ENCODE measurements around the gene PRRT1B. TPM values are rescaled to one million over a fixed set of nuclear protein-coding genes. Genes with fewer than 3 reads are reported as not detected.

The PRRT1B gene
- total and polyA plus RNA-seq, 2 of the 4 experiments (the other 2 are of a cell fraction): not detected

GRCh38 chr9:131585375-131585774, 40.1 kb downstream of the PRRT1B start:
- WGBS, 2 experiments (ENCODE audit: extremely low coverage in 2 of 2, insufficient read length in 1 of 2): 89% methylated on average over 3 of the region's 8 CpGs; no CpG with 5 or more reads in 1 of the 2 experiments
- H4K5ac ChIP-seq (ENCODE audit: low read depth, low read length): no peak overlapping the region
- ChIA-PET POLR2A (ENCODE audit: unreplicated experiment) (no interaction called here), CTCF (interaction anchor here (0.5 kb wide), 1 partner anchor 24 kb away, joined by 3 read pairs; no protein-coding TSS in a partner anchor)
- H3K18ac ChIP-seq (ENCODE audit: low read depth, low read length): no peak overlapping the region
- no peak overlapping the region for H4K91ac ChIP-seq (ENCODE audit: insufficient read depth, low read depth, low read length)
- H3K27ac ChIP-seq (ENCODE audit: insufficient read depth, low read length): no peak overlapping the region
- in situ Hi-C loops (cut with MboI; ENCODE audit: low sequenced_read_pairs): loop anchor here (25.0 kb wide), 1 partner anchor 677 kb away; no protein-coding TSS in a partner anchor
- H2BK5ac ChIP-seq (ENCODE audit: low read depth, low read length, poor library complexity, severe bottlenecking): no peak overlapping the region
- no peak overlapping the region for H3K56ac ChIP-seq (ENCODE audit: extremely low read depth, insufficient read depth, low read length)
- H2BK120ac ChIP-seq (ENCODE audit: low read depth, low read length): no peak overlapping the region
- H3K9ac ChIP-seq (ENCODE audit: low read depth, low read length): no peak overlapping the region
- no peak overlapping the region for H2AFZ ChIP-seq (replicated peaks; ENCODE audit: low read length, poor library complexity)
- no peak overlapping the region for H3K4me3 ChIP-seq (ENCODE audit: insufficient read depth, low read depth, low read length)
- H2BK15ac ChIP-seq (ENCODE audit: low read depth, low read length): no peak overlapping the region
- no peak overlapping the region for H3K4ac ChIP-seq (ENCODE audit: low read depth, low read length)
- peaks cover 55% of the 10 kb centered on the region for H3K36me3 ChIP-seq (ENCODE audit: control insufficient read depth, insufficient read depth, low read length)
- intact Hi-C loops (cut with micrococcal nuclease): no loop called here
- H4K8ac ChIP-seq (ENCODE audit: low read depth in 2 of 2, low read length in 2 of 2): no peak overlapping the region
- no peaks in the 10 kb centered on the region for H4K20me1 ChIP-seq (ENCODE audit: insufficient read depth, low read length)
- DNase-seq (peak; percentile 7), ATAC-seq (ENCODE audit: low read depth) (no peak)
- H3K14ac ChIP-seq (replicated peaks; ENCODE audit: low read depth, low read length): no peak overlapping the region
- H3K27me3 ChIP-seq (ENCODE audit: control insufficient read depth, insufficient read depth, low read length): no peaks in the 10 kb centered on the region
- TF ChIP-seq POLR2A (IDR thresholded peaks at IDR 0.05; ENCODE audit: low read depth, low read length): no peak
- no peak for TF ChIP-seq FOS (IDR thresholded peaks at IDR 0.05; ENCODE audit: low read depth, low read length)
- no peak for TF ChIP-seq RCOR1 (IDR thresholded peaks at IDR 0.05; ENCODE audit: insufficient replicate concordance, low read length)
- no peak for TF ChIP-seq CTCF (conservative IDR thresholded peaks at IDR 0.05; ENCODE audit: low read depth, low read length)
- no peak for TF ChIP-seq SMC3 (IDR thresholded peaks at IDR 0.05; ENCODE audit: low read depth, low read length)
- no peak for TF ChIP-seq USF2 (IDR thresholded peaks at IDR 0.05; ENCODE audit: low read depth, low read length)
- no peak for TF ChIP-seq MAFK (IDR thresholded peaks at IDR 0.05; ENCODE audit: low read depth, low read length)
- TF ChIP-seq RAD21 (IDR thresholded peaks at IDR 0.05; ENCODE audit: low read length): no peak
- TF ChIP-seq RFX5 (IDR thresholded peaks at IDR 0.05; ENCODE audit: low read depth, low read length): no peak
- no peak overlapping the region for H2AK9ac ChIP-seq (replicated peaks; ENCODE audit: low read depth, low read length, poor library complexity)
- BruUV-seq (replicated peaks): no TSS peak
- H3K4me2 ChIP-seq (ENCODE audit: low read depth, low read length): no peak overlapping the region
- H3K79me1 ChIP-seq (ENCODE audit: low read depth in 1 of 2, low read length in 2 of 2): no peaks in the 10 kb centered on the region
- no peaks in the 10 kb centered on the region for H3K9me1 ChIP-seq (ENCODE audit: insufficient read depth, low read length)
- H2AK5ac ChIP-seq (ENCODE audit: low read depth, low read length): no peak overlapping the region
- no peaks in the 10 kb centered on the region for H3K4me1 ChIP-seq (ENCODE audit: control insufficient read depth, insufficient read depth, low read length)
- no peak overlapping the region for H3K23ac ChIP-seq (ENCODE audit: low read depth, low read length)
- H2BK20ac ChIP-seq (ENCODE audit: low read depth, low read length): no peak overlapping the region
- no peaks in the 10 kb centered on the region for H3K9me3 ChIP-seq (ENCODE audit: control insufficient read depth, insufficient read depth, low read length)
- dilution Hi-C loops (cut with HindIII; ENCODE audit: low sequenced_read_pairs, unreplicated experiment): no loop called here

All from IMR-90 (cell line).